ENCODE data around the gene GGACT.

GGACT gene

DNA sequence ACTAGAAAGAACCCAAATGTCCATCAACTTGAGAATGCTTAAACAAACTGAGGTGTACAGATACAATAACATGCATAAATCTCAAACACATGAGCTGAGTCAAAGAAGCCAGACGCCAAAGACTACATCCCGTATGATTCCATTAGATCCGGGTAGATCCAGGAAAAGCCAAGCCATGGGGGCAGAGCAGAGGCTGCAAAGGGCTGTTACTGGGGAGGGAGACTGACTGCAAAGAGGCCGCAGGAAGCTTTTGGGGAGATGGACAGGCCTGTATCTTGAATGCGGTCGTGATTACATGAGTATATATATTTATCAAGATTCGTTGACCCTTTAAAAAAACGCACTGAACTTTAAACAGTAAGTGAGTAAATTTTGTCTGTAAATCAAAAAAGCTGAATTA is 28.7 kb downstream of the GGACT start:
- TF ChIP-seq, protein P1, sequence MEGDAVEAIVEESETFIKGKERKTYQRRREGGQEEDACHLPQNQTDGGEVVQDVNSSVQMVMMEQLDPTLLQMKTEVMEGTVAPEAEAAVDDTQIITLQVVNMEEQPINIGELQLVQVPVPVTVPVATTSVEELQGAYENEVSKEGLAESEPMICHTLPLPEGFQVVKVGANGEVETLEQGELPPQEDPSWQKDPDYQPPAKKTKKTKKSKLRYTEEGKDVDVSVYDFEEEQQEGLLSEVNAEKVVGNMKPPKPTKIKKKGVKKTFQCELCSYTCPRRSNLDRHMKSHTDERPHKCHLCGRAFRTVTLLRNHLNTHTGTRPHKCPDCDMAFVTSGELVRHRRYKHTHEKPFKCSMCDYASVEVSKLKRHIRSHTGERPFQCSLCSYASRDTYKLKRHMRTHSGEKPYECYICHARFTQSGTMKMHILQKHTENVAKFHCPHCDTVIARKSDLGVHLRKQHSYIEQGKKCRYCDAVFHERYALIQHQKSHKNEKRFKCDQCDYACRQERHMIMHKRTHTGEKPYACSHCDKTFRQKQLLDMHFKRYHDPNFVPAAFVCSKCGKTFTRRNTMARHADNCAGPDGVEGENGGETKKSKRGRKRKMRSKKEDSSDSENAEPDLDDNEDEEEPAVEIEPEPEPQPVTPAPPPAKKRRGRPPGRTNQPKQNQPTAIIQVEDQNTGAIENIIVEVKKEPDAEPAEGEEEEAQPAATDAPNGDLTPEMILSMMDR (IDR thresholded peaks at IDR 0.05; ENCODE audit: borderline replicate concordance, insufficient read depth, low read depth, low read length) = no peak
- no peak overlapping the region for H3K4me3 ChIP-seq (ENCODE audit: low read depth, low read length)

DNA sequence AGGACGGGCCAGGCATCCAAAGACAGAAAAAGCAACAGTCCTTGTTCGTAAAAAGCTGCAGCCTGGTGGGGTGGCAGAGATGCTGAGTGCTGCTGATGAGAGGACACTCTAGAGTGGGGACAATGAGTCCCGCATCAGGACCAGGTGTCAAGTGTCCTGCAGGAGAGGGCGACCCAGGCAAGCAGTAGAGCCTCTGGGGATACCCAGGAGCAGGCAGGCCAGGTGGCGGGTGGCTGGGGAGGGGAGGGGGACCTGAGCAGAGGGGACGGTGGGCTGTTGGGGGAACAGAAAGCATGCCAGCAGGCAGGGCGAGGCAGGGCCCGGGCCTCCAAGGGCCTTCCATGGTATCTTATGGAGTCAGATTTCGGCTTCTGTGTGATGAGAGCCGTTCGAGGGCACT is 35.8 kb downstream of the GGACT start:
- no peak overlapping the region for H3K4me3 ChIP-seq (ENCODE audit: low read depth, low read length)
- TF ChIP-seq, protein P1 (IDR thresholded peaks at IDR 0.05; ENCODE audit: borderline replicate concordance, insufficient read depth, low read depth, low read length) = no peak

DNA sequence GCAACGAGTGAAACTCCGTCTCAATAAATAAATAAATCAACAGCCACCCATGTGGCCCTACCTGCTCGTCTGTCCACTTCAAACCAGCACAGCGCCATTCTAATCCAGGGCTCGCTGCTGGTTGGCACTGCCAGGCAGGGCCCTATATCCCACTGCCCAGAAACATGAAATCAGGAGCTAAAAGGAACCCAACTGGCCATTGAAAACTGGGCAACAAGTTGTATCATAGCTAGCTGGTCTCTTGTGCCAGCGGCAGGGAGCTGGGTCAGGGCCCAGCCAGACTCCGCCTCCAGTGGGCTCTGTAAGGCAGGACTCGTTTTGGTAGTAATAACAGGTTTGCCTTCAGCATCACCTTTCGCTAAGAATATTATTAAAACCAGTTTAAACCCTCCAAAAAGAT is 39.3 kb downstream of the GGACT start:
- TF ChIP-seq, protein P1 (IDR thresholded peaks at IDR 0.05; ENCODE audit: borderline replicate concordance, insufficient read depth, low read depth, low read length) = no peak
- no peak overlapping the region for H3K4me3 ChIP-seq (ENCODE audit: low read depth, low read length)

DNA sequence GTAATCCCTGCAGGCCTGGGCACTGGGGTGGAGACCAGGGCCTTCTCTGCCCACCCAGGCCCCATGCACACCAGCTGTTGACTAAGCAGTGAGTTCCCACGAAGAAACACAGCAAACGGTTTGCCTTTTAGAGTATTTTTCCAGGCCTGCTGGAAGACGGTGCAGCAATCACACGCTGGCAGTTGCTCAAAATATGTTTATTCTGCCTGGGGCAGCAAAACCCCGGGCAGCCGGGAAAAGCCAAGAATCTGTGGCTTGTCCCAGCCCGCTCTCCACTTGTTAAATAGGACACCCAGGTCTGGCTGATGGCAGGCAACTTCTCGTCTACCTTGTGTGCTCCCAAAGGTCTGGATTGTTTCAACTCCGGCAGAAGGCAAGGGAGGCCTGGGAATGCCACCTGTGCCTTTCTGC is 40.8 kb downstream of the GGACT start:
- TF ChIP-seq, protein P1 (IDR thresholded peaks at IDR 0.05; ENCODE audit: borderline replicate concordance, insufficient read depth, low read depth, low read length) = no peak

DNA sequence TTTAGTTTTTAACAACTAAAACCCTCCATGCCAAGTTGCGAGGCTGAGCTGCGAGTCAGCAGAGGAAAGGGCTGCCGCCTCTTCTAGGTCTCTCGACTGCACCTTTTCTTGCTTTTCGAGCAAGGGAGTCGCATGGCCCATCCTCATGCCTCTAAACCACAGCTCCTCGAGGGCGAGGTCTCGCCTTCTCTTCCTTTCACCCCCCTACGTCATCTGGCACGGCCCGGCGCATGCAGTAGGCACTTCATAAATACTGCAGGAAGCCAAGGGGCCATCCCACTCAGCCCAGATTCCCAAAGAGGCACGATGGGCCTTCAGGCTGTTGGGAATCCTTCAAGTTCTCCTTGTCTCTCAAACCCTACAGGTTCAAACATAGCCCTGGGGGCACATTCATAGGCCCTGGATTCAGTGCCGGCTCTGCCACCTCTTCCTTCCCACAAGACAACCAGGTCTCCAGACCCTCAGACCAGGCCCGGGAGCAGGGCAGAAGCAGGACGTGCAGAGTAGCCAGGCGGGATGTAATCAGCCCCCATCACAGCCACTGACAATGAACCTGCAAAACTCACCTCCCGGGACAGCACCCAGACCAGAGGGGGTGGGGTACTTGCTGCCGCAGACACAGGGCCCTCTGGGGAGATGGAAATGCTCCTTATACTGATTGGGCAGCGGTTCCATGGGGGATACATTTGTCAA is 41.7 kb downstream of the GGACT start:
- TF ChIP-seq, protein P1 (IDR thresholded peaks at IDR 0.05; ENCODE audit: borderline replicate concordance, insufficient read depth, low read depth, low read length) = no peak
- H3K4me3 ChIP-seq (ENCODE audit: low read depth, low read length) = no peak overlapping the region

More for the DNA sequence above, 40.8 kb downstream of the GGACT start:
- H3K4me3 ChIP-seq (ENCODE audit: low read depth, low read length) = no peak overlapping the region

DNA sequence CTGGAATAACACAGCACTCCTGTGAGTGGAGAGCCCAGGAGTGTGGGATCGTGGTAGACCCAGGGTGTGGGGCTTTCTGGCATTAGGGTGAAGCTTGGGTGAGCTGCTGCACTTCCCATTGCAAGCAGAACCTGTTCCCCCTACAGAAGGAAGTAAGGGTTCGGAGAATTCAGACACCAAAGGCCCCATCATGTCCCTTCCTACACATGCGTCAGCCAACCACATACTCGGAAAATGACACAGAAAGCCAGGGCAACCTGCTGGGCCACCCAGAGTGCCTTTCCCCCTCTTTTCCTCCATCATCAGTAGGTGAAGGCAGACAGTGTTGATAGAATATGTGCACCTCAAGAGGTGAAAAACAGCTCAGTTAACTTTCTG is 42.9 kb downstream of the GGACT start:
- TF ChIP-seq, protein P1 (IDR thresholded peaks at IDR 0.05; ENCODE audit: borderline replicate concordance, insufficient read depth, low read depth, low read length) = no peak

More for the DNA sequence above, 42.9 kb downstream of the GGACT start:
- H3K4me3 ChIP-seq (ENCODE audit: low read depth, low read length) = no peak overlapping the region
